ENCODE measurements around the gene CRKL.

DNA sequence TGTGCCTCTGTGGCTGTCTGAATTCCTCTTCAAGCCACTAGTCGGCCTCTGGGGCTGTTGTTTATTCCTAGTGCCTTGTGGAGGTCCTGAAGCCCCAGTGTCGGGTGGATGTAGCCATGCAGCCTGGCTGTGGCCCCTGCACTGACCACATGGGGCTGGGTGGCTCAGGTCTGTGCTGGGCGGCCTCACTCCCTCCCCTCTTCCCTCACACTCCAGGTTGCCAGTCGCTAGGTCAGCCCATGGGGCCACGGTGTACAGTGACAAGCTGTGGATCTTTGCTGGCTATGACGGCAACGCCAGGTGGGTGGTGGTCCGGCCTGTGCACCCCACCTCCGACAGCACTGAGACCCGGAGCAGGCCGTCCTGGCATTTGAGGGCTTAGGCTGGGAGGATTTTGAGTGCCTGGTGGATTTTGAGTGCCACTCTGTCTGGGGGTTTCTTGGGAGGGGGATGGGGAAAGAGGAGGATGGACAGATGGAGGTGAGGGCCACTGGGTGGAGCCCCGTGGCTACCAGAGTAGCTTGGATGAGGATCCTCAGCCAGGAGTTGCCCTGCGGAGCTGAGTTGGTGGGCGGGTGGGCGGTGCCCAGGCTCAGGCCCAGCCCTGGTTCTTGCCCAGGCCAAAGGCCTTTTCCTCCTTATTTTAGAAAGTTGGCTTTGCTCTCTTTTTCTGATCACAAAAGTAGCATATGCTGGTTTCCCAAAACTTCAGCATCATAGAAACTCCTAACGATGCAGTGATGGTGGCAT is 71.5 kb downstream of the CRKL start:
- TF ChIP-seq, protein P1, sequence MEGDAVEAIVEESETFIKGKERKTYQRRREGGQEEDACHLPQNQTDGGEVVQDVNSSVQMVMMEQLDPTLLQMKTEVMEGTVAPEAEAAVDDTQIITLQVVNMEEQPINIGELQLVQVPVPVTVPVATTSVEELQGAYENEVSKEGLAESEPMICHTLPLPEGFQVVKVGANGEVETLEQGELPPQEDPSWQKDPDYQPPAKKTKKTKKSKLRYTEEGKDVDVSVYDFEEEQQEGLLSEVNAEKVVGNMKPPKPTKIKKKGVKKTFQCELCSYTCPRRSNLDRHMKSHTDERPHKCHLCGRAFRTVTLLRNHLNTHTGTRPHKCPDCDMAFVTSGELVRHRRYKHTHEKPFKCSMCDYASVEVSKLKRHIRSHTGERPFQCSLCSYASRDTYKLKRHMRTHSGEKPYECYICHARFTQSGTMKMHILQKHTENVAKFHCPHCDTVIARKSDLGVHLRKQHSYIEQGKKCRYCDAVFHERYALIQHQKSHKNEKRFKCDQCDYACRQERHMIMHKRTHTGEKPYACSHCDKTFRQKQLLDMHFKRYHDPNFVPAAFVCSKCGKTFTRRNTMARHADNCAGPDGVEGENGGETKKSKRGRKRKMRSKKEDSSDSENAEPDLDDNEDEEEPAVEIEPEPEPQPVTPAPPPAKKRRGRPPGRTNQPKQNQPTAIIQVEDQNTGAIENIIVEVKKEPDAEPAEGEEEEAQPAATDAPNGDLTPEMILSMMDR (IDR thresholded peaks at IDR 0.05; ENCODE audit: insufficient read depth, low read depth, low read length), result no peak
- TF ChIP-seq EZH2 (IDR thresholded peaks at IDR 0.05; ENCODE audit: insufficient read depth, low read length), result no peak

Measured in astrocyte (in vitro differentiated cells and primary cell).